Hypothalamus (tissue), 51 donors: ENCODE results near the gene TLX3.
"Not testable (repeated sequence)": the region's sequence is repeated elsewhere in the genome, so short reads cannot be mapped to it uniquely, and the experiment has no call there.

Source experiments
- DNase-seq, 51 donors: peaks; one replicate each; lab custom pipeline; 2025; lab: John Stamatoyannopoulos, UW

Gene TLX3

GRCh38 chr5:171308453-171309275 is at the start of gene TLX3:
Gene TLX3 (plus strand): TSS chr5:171309248. CDS start chr5:171309366, 118 bp downstream.
- no peak for DNase-seq

GRCh38 chr5:171261361-171261760 is 47.7 kb upstream of the TLX3 start:
- no peak for DNase-seq

- no peak for DNase-seq
Observed at GRCh38 chr5:171261904-171262303, 47.1 kb upstream of the TLX3 start.

- DNase-seq = no peak
Observed at GRCh38 chr5:171263181-171263580, 45.9 kb upstream of the TLX3 start.

GRCh38 chr5:171264843-171265242 is 44.2 kb upstream of the TLX3 start:
- no peak for DNase-seq

- no peak for DNase-seq
Observed at GRCh38 chr5:171268700-171269620, 40.1 kb upstream of the TLX3 start.

GRCh38 chr5:171269717-171270116 is 39.3 kb upstream of the TLX3 start:
- DNase-seq = no peak

- DNase-seq = no peak
Observed at GRCh38 chr5:171270136-171270535, 38.9 kb upstream of the TLX3 start.

GRCh38 chr5:171271798-171272197 is 37.2 kb upstream of the TLX3 start:
- DNase-seq = no peak

- DNase-seq = no peak
Observed at GRCh38 chr5:171272996-171273970, 35.8 kb upstream of the TLX3 start.

- DNase-seq = no peak
Observed at GRCh38 chr5:171275841-171276544, 33.1 kb upstream of the TLX3 start.

GRCh38 chr5:171283753-171284152 is 25.3 kb upstream of the TLX3 start:
- no peak for DNase-seq

- DNase-seq = no peak
Observed at GRCh38 chr5:171285465-171285864, 23.6 kb upstream of the TLX3 start.

- DNase-seq = no peak
Observed at GRCh38 chr5:171288066-171288465, 21.0 kb upstream of the TLX3 start.

GRCh38 chr5:171291371-171291770 is 17.7 kb upstream of the TLX3 start:
- no peak for DNase-seq

- DNase-seq = no peak
Observed at GRCh38 chr5:171295299-171295698, 13.7 kb upstream of the TLX3 start.

GRCh38 chr5:171295801-171296200 is 13.2 kb upstream of the TLX3 start:
- DNase-seq = no peak

GRCh38 chr5:171297941-171298340 is 11.1 kb upstream of the TLX3 start:
- DNase-seq = not testable (repeated sequence)

- DNase-seq = no peak
Observed at GRCh38 chr5:171299228-171299627, 9.8 kb upstream of the TLX3 start.

- no peak for DNase-seq
Observed at GRCh38 chr5:171299851-171300250, 9.2 kb upstream of the TLX3 start.
